Fibroblast of lung (primary cell): Measurements from ENCODE around the gene TMEM30A.

Source experiments
- EZH2 ChIP-seq: IDR thresholded peaks from 2 replicates; pipeline ENCODE4 v1.5.1; 2012; ENCODE audit warnings: low read length, control low read depth, mild to moderate bottlenecking; ENCODE audit errors: missing control alignments
- TF ChIP-seq, protein P1 (sequence below), 2 donors: IDR thresholded peaks in 1 of 2; conservative IDR thresholded peaks in 1 of 2; 1 replicate in 1 of 2; 2 replicates in 1 of 2; pipeline ENCODE4 v1.5.1; 2011 to 2012; ENCODE audit warnings: low read length in 2 of 2, control low read depth in 1 of 2, inconsistent platforms in 1 of 2, low read depth in 1 of 2, mild to moderate bottlenecking in 1 of 2

DNA sequence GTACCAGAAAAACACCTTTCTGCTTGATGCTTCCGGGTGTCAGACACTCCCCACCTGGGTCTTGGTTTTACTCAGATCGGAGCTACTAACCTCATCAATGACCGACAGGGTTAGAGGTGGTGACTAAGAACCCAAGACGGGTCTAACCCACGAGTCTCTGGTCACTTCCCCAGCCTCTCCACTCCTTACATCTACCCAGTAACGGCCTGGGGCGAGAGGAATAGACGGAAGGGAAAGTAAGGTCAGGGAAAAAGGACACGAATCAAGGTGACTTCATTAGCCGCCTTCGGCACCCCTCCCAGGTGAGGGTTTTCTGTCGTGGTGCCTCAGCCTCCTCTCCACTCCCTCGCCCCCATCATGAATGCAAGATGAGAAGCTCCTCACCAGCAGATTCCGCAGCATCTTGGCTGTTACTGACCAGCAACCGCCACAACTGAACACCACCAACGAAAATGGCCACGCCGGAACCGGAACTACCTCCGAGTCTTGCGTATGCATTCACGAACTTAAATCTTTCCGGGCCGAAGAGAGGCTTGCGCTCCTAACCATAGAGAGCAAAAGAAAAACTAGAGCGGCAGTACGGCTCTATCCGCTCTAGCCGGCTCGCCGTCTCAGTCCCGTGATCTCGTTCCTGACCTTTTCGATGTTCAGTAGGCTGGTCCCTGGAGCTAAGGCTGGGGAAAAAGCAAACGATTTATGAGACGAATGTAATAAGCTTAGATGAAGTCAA is 41.1 kb downstream of the TMEM30A start, which contains the start of gene COX7A2:
- TF ChIP-seq, protein P1, sequence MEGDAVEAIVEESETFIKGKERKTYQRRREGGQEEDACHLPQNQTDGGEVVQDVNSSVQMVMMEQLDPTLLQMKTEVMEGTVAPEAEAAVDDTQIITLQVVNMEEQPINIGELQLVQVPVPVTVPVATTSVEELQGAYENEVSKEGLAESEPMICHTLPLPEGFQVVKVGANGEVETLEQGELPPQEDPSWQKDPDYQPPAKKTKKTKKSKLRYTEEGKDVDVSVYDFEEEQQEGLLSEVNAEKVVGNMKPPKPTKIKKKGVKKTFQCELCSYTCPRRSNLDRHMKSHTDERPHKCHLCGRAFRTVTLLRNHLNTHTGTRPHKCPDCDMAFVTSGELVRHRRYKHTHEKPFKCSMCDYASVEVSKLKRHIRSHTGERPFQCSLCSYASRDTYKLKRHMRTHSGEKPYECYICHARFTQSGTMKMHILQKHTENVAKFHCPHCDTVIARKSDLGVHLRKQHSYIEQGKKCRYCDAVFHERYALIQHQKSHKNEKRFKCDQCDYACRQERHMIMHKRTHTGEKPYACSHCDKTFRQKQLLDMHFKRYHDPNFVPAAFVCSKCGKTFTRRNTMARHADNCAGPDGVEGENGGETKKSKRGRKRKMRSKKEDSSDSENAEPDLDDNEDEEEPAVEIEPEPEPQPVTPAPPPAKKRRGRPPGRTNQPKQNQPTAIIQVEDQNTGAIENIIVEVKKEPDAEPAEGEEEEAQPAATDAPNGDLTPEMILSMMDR (conservative IDR thresholded peaks at IDR 0.05 in 1 of 2, IDR thresholded peaks at IDR 0.05 in 1 of 2; ENCODE audit: low read depth in 1 of 2, low read length in 2 of 2): no peak
- TF ChIP-seq EZH2: no peak
